Measurements from ENCODE around the gene ASTN2.

- TF ChIP-seq, protein P1, sequence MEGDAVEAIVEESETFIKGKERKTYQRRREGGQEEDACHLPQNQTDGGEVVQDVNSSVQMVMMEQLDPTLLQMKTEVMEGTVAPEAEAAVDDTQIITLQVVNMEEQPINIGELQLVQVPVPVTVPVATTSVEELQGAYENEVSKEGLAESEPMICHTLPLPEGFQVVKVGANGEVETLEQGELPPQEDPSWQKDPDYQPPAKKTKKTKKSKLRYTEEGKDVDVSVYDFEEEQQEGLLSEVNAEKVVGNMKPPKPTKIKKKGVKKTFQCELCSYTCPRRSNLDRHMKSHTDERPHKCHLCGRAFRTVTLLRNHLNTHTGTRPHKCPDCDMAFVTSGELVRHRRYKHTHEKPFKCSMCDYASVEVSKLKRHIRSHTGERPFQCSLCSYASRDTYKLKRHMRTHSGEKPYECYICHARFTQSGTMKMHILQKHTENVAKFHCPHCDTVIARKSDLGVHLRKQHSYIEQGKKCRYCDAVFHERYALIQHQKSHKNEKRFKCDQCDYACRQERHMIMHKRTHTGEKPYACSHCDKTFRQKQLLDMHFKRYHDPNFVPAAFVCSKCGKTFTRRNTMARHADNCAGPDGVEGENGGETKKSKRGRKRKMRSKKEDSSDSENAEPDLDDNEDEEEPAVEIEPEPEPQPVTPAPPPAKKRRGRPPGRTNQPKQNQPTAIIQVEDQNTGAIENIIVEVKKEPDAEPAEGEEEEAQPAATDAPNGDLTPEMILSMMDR (IDR thresholded peaks at IDR 0.05), result no peak
- no peak for TF ChIP-seq POLR2A (IDR thresholded peaks at IDR 0.05)
- no peak for TF ChIP-seq EP300 (IDR thresholded peaks at IDR 0.05; ENCODE audit: low read depth)
- no peak for TF ChIP-seq POLR2AphosphoS5 (IDR thresholded peaks at IDR 0.05)
Measured at GRCh38 chr9:117434566-117434965, 19.7 kb upstream of the ASTN2 start.

All from transverse colon (tissue), 4 donors.